HG02759 (cell line): ENCODE measurements around the gene OPRM1.
"Not testable (repeated sequence)": the region's sequence is repeated elsewhere in the genome, so short reads cannot be mapped to it uniquely, and the experiment has no call there.

ENCODE experiments used
- ATAC-seq: cut with Tn5 transposase; IDR thresholded peaks from one replicate; pipeline ENCODE4 v1.9.1; 2021; ENCODE audit warnings: mild to moderate bottlenecking, moderate library complexity; ENCODE audit not compliant: unreplicated experiment

Gene OPRM1

DNA sequence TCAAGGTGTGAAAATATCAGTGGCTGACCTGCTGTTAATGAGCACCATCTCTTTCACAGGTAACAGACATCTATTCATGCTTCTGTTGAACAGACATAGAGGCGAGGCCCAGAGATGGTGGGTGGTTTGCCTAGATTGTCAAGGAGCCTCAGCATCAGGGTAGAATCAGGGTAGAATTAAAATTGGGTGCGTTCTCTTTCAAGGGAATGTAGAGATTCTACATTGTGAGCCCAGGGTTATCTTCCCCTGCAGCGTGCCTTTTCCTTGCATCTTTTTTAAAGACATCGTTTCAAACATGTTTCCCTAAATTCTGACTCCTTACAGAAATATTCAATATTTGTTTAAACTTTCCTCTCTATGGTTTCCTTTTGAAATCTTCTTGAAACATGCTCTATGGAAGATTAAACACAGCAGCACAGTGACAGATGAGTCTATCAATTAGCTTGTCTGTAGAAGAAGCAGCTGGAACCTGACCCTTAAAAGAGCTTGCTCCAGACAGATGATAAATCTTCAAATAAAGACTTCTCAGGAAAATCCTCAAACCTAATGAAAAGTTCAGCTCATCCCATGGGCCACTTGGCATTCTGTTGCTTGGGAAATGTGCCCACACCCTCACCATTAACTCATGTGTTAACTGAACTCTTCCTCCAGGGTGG lies 197.7 kb downstream of the OPRM1 start:
- no peak for ATAC-seq

DNA sequence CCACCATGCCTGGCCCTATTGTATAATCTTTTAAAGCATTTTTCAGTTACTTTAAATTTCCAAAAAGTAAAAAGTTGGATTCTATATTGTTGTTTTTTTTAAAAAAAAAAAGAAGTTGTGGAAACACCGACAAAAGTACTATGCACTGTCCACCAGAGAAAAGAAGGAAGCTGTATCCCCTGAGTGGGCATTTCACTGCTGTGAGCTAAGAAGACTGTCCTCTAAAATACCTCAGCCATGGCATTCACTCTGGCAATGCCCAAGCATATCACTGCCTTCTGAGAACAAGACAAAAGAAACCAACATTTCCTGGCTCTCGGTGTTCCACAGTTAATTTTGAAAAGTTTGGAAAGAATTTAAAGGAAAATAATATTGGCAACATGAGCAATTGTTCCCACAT lies 199.8 kb downstream of the OPRM1 start:
- no peak for ATAC-seq

DNA sequence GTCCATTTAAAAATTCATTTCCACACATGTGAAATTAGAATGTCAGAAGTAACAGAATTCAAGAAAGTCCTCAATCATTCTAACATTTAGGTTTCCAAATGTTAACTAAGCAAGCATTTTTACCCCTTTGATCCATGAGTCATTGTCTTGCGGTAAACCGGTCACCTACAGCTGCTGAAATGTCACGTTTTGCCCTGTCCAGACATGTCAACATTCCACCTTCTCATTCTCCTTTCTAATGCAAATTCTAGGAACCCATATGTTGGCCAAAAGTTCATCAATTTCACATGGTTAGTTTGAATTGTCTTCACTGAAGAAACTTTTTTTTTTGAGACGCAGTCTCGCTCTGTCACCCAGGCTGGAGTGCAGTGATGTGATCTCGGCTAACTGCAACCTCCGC lies 200.4 kb downstream of the OPRM1 start:
- ATAC-seq = no peak

GRCh38 chr6:154241061-154241460 lies 202.0 kb downstream of the OPRM1 start:
- not testable (repeated sequence) for ATAC-seq

GRCh38 chr6:154241581-154241980 lies 202.5 kb downstream of the OPRM1 start:
- no peak for ATAC-seq

DNA sequence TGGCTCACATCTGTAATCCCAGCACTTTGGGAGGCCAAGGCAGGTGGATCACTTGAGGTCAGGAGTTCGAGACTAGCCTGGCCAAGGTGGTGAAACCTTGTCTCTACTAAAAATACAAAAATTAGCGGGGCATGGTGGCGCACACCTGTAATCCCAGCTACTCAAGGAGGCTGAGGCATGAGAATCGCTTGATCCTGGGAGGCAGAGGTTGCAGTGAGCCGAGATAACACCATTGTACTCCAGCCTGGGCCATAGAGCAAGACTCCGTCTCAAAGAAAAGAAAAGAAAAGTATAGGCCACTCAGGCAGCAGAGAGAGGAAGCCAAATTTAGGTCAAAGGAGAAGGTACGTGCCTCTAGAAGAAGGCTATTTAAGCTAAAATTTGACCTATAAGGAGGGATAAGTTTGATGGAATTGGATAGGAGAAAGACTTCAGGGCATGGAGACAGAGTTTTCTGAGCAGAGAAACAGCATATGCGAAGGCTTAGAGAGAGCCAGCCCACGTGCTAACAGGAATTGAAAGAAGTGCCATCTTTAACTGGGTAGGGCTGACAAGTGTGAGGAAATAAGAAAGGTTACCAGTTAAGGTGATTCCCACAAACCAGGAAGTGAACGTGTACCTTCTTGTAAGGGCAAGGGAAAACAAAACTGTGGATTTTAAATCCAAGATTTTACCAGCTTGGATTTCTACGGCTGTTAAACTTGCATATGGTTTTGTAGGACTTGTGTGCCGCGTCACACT lies 203.7 kb downstream of the OPRM1 start:
- no peak for ATAC-seq

GRCh38 chr6:154243793-154244750 lies 205.0 kb downstream of the OPRM1 start:
- no peak for ATAC-seq

GRCh38 chr6:154245506-154245905 lies 206.5 kb downstream of the OPRM1 start:
- ATAC-seq = no peak

DNA sequence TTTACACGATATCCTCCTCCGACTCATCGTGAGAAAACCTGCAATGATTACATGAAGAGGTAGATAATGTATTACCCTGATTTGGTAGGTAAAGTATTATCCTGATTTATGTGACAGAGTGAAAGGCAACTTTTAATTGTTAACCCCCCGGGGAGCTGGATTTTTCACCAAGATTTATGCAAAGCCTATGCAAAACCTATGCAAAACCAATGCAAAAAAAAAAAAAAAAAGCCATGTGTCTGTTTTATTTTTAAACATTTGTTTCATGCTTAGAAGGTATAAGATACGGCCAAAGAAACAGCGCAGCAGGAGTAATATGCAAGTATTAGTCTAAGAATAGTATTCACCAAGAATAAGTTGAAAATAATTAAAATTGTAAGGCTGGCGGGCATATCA lies 207.7 kb downstream of the OPRM1 start:
- ATAC-seq = no peak

GRCh38 chr6:154247119-154247861 lies 208.2 kb downstream of the OPRM1 start:
- peak; percentile 33 for ATAC-seq

DNA sequence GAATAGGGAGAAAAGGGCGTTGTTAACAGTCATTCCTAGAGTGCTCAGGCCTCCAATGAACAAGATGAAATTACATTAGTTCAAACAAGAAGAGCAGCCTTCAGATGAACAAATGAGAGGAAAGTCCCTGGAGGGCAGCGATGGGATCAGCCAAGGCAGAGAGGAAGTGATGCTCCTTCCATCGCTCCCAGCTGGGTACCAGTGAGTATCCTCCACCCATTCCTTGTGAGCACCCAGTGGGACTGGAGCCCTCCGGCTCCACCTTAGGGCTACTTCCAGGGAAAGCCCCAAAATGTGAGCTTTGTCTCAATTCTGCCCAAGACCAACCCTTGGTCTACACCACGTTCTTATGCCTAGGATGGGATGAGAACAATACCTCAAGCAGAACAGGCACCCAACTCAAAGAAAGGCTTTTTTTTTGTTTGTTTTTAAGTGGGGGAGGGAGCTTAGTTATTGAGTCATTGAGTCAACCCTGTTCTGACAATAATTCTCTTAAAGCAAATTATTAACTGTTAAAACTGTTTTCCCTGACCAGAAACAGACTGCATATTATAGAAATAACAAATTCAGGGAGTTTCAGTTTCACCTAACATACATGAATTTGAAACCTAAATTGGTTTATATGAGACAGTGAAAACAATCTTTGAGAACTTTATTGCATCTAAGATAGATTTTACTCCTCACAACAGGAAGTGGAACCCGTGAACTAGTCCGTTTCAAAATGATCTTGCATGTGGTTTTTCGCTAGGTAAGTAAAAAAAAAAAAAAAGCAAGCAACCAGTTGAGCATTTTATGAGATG lies 210.7 kb downstream of the OPRM1 start:
- peak; percentile 77 for ATAC-seq

- ATAC-seq = no peak
These were observed 212.1 kb downstream of the OPRM1 start for GRCh38 chr6:154251116-154251515.

GRCh38 chr6:154252678-154253077 lies 213.6 kb downstream of the OPRM1 start:
- ATAC-seq = no peak

GRCh38 chr6:154257067-154257466 lies 218.0 kb downstream of the OPRM1 start:
- no peak for ATAC-seq

GRCh38 chr6:154258064-154258757 lies 219.2 kb downstream of the OPRM1 start:
- peak; percentile 84 for ATAC-seq

DNA sequence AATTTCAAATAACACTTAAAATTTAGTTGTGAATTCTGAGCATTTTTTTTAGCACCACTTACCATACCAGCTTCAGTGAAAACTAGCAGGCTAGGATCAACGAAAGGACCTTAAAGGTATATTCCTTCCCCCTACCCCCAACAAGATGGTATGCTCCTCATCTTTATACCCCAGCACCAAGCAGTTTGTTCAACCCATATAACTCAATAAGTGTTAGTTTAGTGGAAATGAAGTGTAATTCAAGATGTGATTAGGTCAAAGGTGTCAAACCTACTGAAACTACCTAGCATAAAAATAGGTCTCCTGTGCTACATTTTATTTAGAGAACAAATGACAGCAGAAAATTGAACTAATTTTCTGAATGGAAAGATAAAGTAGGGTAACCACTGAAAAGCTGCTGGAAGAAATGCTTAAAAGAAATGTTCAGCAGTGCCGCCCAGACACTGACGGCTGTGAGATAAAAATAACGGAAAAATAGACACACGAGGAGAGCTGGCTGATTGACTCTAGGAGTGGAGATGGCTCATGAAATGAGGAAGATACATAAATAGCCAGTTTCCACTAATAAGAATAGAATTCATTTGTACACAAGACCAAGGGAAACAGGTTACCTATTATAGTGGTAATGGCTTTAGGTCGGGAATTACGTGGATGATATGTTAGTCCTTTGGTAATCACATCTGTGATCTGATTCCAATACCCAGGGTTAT lies 222.8 kb downstream of the OPRM1 start:
- ATAC-seq = no peak

DNA sequence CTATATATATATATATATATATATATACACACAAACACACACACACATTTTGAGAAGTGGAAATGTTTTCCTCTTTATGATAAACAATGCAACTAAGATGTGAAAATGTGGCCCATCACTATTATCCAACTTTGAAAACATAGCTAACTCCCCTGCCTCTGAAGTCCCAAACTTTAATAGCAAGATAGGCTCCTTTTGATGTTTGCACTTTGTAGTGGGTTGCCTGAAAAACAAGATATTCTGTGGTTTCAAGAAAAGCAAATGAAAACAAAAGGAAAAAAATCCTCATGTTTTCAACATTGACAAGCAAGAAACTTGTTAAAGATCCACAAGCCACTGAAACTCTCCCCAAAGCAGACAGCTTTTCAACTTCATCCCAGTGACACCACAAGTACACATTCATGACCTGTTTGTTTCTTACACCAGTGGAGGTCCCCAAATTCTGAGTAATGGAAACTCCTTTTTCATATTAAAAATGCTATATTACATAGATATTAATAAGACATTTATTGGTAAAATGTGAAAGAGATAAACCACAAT lies 227.6 kb downstream of the OPRM1 start:
- no peak for ATAC-seq

DNA sequence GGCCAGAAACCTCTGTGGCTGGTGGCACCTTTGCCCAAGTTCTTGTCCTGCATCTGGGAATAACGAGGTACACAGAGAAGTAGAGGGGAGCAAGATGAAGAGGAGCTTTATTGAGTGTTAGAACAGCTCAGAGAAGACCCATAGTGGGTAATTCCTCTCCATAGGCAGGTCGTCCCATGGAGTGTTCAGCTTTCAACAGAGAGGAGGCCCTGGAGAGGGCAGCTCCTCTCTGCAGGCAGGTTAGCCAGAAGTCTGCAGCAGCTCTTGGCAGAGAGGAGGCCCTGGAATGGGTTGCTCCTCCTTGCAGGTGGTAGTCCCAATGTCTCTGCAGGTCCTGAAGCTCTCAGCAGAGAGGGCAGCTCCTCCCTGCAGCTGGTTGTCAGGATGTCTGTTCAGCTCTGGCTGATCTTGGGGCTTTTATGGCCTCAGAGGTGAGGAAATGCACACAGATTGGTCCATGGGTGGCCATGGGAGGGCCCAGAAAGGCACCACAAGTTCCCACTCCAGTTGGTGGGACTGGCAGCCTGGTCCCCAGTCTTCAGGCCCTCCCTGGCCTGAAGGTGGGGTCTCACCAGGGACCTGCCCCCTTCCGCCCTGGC lies 228.6 kb downstream of the OPRM1 start:
- ATAC-seq = peak; percentile 80
